Measurements from ENCODE around the gene PLEKHS1.

Gene PLEKHS1

DNA sequence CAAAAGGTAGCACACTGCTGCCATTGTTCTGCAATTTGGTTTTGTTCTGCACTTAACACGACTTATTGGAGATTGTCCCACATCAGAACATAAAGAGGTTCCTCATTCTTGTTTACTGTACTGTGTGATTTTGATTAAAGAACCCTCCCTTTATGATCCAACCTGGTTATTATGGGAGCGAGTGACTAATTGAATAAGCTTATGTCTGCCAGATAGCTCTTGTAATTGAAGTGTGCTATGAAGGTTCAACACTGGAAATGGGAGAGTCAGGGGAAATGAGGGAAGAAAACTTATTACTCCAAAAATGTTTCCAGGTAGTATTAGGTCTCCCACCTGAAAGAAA, 37.9 kb upstream of the PLEKHS1 start:
- no peak overlapping the region for H3K4me2 ChIP-seq (ENCODE audit: low read length)
- TF ChIP-seq EZH2 (IDR thresholded peaks at IDR 0.05; ENCODE audit: borderline replicate concordance, low read length): no peak
- TF ChIP-seq, protein P1, sequence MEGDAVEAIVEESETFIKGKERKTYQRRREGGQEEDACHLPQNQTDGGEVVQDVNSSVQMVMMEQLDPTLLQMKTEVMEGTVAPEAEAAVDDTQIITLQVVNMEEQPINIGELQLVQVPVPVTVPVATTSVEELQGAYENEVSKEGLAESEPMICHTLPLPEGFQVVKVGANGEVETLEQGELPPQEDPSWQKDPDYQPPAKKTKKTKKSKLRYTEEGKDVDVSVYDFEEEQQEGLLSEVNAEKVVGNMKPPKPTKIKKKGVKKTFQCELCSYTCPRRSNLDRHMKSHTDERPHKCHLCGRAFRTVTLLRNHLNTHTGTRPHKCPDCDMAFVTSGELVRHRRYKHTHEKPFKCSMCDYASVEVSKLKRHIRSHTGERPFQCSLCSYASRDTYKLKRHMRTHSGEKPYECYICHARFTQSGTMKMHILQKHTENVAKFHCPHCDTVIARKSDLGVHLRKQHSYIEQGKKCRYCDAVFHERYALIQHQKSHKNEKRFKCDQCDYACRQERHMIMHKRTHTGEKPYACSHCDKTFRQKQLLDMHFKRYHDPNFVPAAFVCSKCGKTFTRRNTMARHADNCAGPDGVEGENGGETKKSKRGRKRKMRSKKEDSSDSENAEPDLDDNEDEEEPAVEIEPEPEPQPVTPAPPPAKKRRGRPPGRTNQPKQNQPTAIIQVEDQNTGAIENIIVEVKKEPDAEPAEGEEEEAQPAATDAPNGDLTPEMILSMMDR (IDR thresholded peaks at IDR 0.05; ENCODE audit: low read length): no peak
- H3F3A ChIP-seq (ENCODE audit: insufficient read depth, low read length): no peaks in the 10 kb centered on the region
- H3K27me3 ChIP-seq (ENCODE audit: insufficient read depth, low read length): no peaks in the 10 kb centered on the region
- peaks cover 7% of the 10 kb centered on the region for H3K4me1 ChIP-seq (ENCODE audit: insufficient read depth, low read length, severe bottlenecking)
- no peaks in the 10 kb centered on the region for H3K9me3 ChIP-seq (ENCODE audit: low read length)
- H2AFZ ChIP-seq (ENCODE audit: low read length): no peak overlapping the region
- no peaks in the 10 kb centered on the region for H3K9me2 ChIP-seq (ENCODE audit: low read depth, low read length)
- no peaks in the 10 kb centered on the region for H3K79me2 ChIP-seq (ENCODE audit: insufficient read depth, low read length)
- H4K20me1 ChIP-seq (ENCODE audit: insufficient read depth, low read length): no peaks in the 10 kb centered on the region
- peaks cover 13% of the 10 kb centered on the region; the same call in 1 of the 2 replicates for H3K36me3 ChIP-seq (ENCODE audit: insufficient read depth, low read length)
- no peak overlapping the region for H3K9ac ChIP-seq (ENCODE audit: low read length)
- H3K27ac ChIP-seq (ENCODE audit: low read depth, low read length, poor library complexity, severe bottlenecking): no peak overlapping the region
- H3K4me3 ChIP-seq (ENCODE audit: low read depth, low read length, poor library complexity, severe bottlenecking): no peak overlapping the region

DNA sequence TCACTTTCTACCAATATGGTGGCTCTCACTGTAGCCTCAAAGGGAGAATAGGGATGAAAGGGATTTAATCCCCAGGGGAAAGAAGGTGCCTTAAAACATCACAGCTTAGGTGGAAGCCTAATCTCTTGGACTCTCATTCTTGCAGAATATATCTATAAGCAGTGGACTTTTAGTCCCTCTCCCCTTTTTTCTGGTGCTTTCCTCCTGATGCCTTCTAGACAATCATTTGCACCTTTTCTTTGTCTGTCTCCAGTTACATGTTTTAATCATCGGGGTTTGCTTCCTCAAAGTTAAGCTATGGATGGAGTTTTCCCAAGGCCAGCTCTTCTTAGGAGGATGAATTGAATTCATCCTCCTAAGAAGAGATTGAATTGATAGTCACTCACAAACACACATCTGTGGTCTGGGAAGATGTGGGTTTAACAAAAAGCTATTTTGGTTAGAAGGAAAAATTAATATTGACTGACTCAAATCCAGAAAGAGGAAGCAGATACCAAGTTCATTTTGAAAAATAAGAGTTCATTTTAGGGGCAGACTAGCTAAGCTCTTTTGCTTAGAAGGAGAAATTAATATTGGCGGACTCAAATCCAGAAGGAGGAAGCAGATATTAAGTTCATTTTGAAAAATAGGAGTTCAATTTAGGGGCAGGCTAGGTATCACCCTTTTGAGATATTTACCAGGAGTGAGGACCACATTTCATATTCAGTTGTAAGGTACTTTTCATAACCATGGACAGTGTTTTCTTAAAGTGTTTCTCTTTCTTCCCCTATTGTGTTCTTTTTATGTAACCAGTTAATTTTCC, 35.2 kb upstream of the PLEKHS1 start:
- Histone ChIP-seq H3K4me2 (ENCODE audit: low read length) (no peak overlapping the region), H3K4me3 (ENCODE audit: low read depth, low read length, poor library complexity, severe bottlenecking) (no peak overlapping the region), H3K4me1 (ENCODE audit: insufficient read depth, low read length, severe bottlenecking) (no peaks in the 10 kb centered on the region), H3K9me2 (ENCODE audit: low read depth, low read length) (no peaks in the 10 kb centered on the region), H3K9ac (ENCODE audit: low read length) (no peak overlapping the region), H3K79me2 (ENCODE audit: insufficient read depth, low read length) (no peaks in the 10 kb centered on the region), H3K27ac (ENCODE audit: low read depth, low read length, poor library complexity, severe bottlenecking) (no peak overlapping the region), H3K27me3 (ENCODE audit: insufficient read depth, low read length) (no peaks in the 10 kb centered on the region), H3K9me3 (ENCODE audit: low read length) (no peaks in the 10 kb centered on the region), H3K36me3 (ENCODE audit: insufficient read depth, low read length) (peaks cover 23% of the 10 kb centered on the region), H2AFZ (ENCODE audit: low read length) (no peak overlapping the region), H4K20me1 (ENCODE audit: insufficient read depth, low read length) (no peaks in the 10 kb centered on the region), H3F3A (ENCODE audit: insufficient read depth, low read length) (no peaks in the 10 kb centered on the region)
- TF ChIP-seq, protein P1 (IDR thresholded peaks at IDR 0.05; ENCODE audit: low read length): no peak
- no peak for TF ChIP-seq EZH2 (IDR thresholded peaks at IDR 0.05; ENCODE audit: borderline replicate concordance, low read length)

DNA sequence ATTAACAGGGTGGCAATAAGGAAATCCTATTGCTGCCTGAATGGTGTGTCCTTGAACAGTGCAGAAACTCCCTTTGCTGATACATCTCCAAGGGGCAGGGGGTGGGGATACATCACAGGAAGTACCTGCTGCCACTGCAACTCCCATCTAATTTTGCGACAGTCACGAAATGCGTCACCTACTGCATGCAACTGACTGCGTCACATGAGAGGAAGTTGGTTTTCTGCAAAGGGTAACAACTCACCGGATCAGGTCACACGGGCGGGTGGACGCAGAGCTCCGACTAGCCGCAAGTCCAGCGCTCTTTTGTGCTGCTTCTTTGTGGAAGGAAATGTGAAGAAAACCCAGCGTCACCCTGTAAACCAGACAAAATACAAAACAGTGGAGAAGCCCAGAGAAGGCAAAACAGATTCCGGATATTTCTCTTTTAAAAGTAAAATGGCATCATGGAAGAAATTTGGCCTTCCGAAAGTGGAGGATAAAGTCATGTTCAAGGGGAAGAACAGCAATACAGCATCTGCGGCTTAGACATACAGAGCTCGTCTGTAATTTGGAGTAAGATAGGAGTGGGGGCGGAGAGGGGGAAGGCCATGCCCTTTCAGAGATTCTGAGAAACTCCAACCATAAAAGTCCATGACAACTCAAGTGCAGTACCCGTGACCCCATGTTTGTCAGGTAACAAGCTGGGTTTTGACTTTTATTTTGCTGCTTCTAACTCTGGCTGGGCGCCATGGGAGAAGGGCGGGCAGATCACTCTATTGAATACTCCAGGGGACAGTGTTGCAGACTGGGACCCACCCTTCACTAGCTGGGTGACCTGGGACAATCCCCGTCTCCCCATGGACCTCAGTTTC, 32.3 kb upstream of the PLEKHS1 start:
- Histone ChIP-seq H3K36me3 (ENCODE audit: insufficient read depth, low read length) (peaks cover 35% of the 10 kb centered on the region), H3K9me3 (ENCODE audit: low read length) (no peaks in the 10 kb centered on the region), H3K9ac (ENCODE audit: low read length) (no peak overlapping the region), H3K27me3 (ENCODE audit: insufficient read depth, low read length) (no peaks in the 10 kb centered on the region), H3K4me3 (ENCODE audit: low read depth, low read length, poor library complexity, severe bottlenecking) (no peak overlapping the region), H3K27ac (ENCODE audit: low read depth, low read length, poor library complexity, severe bottlenecking) (no peak overlapping the region), H4K20me1 (ENCODE audit: insufficient read depth, low read length) (no peaks in the 10 kb centered on the region), H2AFZ (ENCODE audit: low read length) (no peak overlapping the region), H3F3A (ENCODE audit: insufficient read depth, low read length) (no peaks in the 10 kb centered on the region), H3K9me2 (ENCODE audit: low read depth, low read length) (no peaks in the 10 kb centered on the region), H3K4me1 (ENCODE audit: insufficient read depth, low read length, severe bottlenecking) (no peaks in the 10 kb centered on the region), H3K79me2 (ENCODE audit: insufficient read depth, low read length) (no peaks in the 10 kb centered on the region), H3K4me2 (ENCODE audit: low read length) (no peak overlapping the region)
- TF ChIP-seq, protein P1 (IDR thresholded peaks at IDR 0.05; ENCODE audit: low read length): no peak
- no peak for TF ChIP-seq EZH2 (IDR thresholded peaks at IDR 0.05; ENCODE audit: borderline replicate concordance, low read length)
